ENCODE measurements around the gene MSANTD3.

DNA sequence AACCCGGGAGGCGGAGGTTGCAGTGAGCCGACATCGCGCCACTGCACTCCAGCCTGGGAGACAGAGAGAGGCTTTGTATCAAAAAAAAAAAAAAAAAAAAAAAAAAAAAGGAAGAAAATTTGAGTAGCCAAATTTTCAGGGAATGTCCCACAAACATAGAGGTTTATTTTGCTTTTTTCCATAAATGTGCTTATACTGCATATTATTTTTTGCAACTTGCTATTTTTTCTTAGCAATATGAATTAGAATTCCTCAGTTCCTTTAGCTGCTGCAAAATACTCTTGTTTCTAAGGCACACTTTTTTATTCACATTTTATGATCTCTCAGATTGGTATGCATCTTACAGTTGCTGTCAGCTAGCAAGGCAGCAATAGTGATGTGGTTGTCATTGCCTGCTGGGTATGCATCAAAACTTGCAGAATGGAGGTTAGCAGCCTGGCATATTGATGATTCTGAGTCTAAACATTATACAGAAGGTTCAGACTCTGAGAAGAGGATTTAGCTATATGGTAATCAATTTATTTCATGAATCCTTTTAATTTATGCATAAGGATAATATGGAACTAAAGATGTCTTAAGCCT lies 13.0 kb upstream of the MSANTD3 start:
- TF ChIP-seq POLR2A (IDR thresholded peaks at IDR 0.05; ENCODE audit: low read length) (no peak), GATA1 (IDR thresholded peaks at IDR 0.05; ENCODE audit: low read depth, low read length) (no peak)

Data from erythroblast (primary cell).